Middle frontal gyrus (tissue), 1 donor: ENCODE results near the gene SBNO2.
"Not testable (repeated sequence)": the region's sequence is repeated elsewhere in the genome, so short reads cannot be mapped to it uniquely, and the experiment has no call there.

Experiments used
- DNase-seq: peaks from one replicate; pipeline ENCODE4 v3.0.0-alpha.2; 2015; ENCODE audit warnings: low spot score; ENCODE audit errors: extremely low spot score

Gene SBNO2

DNA sequence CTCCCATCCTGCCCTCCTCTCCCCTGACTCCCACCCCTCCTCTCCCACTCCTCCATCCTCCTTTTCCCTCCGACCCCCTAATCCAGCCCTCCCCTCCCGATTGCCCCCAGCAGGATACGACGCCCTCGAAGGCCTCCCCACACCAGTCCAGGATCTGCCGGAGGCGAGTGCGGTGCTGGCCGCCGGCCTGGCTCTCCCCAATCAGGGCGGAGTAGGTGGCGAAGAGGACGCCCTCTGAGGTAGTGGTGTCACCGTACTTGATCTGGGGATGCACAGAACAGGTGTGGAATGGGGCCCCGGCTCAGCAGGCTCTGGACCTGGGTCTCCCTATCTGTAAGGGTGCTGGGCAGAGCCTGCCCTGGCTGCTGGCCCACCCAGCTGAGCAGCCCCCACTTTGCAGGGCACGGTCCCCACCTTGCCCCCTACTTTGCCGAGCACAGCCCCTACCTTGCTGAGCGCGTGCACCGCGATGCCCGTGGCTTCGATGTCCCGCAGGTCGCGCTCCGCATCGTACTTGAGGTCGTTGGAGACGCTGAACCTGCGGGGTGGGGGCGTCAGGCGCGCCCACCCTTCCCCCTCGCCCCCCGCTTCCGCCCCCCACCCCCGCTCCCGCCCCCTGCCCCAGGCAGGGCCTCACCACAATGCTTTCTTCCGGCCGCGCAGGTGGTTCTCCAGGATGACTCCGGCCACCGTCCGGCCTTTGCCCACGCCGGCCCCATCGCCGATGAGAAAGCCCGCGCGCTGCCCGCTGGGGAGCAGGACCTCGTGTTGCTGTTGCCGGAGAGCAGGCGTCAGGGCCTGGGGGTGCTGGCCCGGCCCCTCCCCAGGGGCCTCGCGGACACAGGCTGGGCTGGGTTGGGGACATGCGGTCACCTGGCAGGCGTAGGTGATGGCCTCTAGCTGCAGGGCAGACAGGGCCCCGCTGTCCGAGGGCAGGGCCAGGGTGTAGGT, 51.8 kb downstream of the SBNO2 start:
- DNase-seq: no peak

- DNase-seq: no peak
Measured at GRCh38 chr19:1121395-1121794, 52.7 kb downstream of the SBNO2 start.

DNA sequence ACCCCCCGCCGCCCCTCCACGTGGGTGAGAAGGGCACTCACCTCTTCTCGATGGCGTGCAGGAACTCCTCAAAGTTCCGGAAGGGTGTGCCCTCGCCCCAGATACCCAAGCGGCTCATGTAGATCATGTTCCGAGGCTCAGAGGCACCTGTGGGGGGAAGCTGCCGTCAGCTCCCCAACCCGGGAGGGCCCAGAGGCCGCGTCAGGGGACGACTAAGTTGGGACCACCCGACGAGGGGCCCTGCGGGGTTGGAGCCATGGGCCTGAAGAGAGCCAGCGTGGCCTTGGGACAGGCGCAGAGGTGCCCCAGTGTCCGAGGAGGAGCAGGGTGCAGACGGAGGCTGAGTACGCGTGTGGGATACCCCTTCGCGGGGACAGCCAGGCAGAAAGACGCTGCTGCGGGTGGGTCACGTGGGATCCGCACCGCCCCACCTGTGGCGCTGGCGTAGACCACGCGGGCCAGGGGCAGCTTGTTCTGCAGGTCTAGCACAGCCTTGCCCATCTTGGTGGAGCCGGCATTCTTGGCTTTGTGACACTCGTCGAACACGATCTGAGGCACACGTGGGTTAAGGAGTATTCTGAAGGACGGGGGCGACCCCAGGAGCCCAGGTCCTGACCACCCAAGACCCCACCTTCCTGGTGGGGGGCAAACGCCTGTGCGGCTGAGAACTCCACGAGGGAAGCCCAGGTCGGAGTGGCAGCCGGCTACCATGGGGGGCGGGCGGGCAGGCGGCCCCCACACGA, 54.4 kb downstream of the SBNO2 start:
- DNase-seq: no peak

- no peak for DNase-seq
Measured at GRCh38 chr19:1118999-1119398, 55.1 kb downstream of the SBNO2 start.

- no peak for DNase-seq
Measured at GRCh38 chr19:1117654-1118053, 56.4 kb downstream of the SBNO2 start.

GRCh38 chr19:1116726-1117581, 57.1 kb downstream of the SBNO2 start:
- DNase-seq: no peak

- no peak for DNase-seq
Measured at GRCh38 chr19:1115646-1116420, 58.2 kb downstream of the SBNO2 start.

DNA sequence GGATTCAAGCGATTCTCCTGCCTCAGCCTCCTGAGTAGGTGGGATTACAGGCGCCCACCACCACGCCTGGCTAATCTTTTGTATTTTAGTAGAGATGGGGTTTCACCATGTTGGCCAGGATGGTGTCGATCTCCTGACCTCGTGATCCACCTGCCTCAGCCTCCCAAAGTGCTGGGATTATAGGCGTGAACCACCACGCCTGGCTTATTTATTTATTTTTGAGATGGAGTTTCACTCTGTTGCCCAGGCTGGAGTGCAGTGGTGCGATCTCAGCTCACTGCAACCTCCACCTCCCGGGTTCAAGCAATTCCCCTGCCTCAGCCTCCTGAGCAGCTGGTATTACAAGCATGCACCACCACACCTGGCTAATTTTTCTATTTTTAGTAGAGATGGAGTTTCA, 59.3 kb downstream of the SBNO2 start:
- not testable (repeated sequence) for DNase-seq

- no peak for DNase-seq
Measured at GRCh38 chr19:1113986-1114483, 60.0 kb downstream of the SBNO2 start.

DNA sequence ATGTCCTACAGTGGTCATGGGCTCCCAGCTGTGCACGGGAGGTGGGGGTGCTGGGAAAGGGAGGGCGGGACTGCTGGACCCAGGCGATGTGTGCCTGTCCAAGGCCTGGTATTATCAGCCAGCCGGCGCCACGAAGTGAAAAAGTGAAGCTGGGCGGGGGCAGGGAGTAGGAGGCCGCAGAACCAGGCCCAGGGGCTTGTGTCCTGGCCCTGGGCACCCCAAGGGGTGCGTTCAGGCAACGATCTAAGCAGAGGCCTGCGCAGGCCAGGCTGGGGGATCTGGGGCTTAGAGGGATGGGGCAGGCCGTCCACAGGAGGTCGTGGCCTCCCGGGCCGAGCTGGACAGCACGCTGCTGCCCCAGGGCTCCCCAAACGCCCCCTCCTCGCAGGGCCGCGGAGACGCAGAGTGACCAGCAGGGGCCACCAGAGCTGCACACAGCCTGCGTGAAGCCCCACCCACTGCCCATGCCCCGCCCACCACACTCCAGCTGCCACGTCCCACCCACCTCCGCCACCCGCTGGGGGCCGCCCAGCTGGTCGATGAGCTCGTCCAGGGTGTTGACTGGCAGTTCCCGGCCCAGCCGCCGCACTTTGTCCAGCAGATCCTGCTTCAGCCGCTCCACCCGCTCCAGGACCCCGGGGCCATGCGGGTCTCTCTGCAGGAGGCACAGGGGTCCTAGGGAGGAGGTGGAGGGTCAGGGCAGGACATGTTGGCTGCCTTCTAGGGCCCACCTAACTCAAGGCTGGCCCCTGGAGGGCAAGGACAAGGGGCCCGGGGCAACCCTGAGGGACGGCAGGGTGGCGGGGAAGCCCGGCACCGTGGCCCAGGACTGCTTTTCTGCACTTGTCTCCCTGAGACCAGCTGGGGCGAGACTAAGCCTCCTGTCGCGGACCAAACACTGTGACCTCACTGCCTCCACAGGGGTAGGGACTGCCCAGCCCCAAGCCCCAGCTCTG, 60.8 kb downstream of the SBNO2 start:
- peak; percentile 82 for DNase-seq

DNA sequence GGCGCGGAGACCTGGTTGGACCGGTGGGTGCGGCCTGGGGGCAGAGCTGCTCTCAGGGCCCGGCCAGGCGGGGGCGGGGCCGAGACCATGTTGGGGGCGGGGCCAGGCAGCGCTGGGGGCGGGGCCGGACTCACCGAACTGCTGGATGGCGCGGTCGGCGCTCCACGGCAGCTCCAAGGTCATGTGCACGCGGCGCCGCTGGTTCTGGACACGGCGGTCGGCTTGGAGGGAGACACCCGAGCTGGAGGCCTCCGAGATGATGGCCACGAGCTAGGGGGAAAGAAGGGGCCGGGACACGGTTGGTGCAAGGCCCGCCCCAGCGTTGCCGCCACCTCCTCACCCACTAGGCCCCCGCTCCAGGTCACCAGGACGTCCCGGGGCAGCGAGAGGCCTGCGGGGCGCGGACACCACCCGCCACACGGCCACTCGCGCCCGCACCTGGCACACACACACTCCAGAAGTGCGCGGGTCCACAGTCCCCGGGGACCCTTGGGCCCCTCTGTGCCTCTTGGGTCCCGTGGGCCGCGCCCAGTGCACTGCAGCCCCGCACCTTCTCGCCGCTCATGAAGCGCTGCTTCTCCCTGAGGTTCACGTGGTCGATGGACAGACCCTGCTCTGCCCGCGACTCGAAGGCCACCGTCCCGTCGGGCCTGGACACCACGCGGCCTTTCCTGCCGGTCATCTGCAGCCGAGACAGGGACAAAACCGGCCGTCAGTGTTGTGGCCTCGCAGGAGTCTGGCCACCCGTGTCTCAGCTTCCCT, 61.6 kb downstream of the SBNO2 start:
- DNase-seq: no peak

GRCh38 chr19:1111641-1112267, 62.3 kb downstream of the SBNO2 start:
- DNase-seq: no peak

DNA sequence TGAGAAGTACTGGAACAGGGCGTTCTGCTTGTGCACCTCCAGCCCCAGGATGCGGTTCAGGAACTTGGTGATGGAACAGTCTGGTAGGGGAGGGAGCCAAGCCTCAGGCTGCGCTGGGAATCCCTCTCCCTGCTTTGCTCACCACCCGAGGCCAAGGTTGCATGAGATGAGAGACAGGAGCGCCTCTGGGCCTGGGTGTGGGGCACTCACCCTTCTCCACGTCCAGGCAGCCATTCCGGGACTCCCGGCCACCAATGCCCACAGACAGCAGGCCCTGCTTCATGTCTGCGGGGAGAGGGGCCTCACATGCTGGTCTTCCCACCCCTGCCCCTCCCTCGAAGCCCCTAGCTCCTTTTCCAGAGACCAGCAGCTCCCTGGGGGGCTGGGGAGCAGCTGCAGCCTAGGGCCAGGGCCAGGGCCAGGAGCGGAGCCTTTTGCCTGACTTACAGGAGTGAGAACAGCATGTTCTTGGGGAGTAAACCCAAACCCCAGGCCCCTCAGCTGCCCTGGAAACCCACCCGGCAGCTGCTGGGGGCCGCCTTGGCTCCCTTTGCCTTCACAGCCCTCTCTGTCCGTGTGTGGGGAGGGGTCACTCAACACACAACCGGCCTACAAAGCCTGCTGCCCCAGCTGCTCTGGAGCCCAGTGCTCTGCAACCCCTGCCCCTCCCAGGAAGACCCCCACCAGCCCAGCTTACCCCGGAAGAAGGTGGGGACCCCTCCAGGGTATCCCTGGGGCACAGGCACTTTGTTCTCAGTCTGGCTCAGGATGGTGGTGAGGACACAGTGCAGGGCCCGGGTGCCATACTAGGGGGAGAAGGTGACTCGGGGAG, 63.0 kb downstream of the SBNO2 start:
- no peak for DNase-seq

DNA sequence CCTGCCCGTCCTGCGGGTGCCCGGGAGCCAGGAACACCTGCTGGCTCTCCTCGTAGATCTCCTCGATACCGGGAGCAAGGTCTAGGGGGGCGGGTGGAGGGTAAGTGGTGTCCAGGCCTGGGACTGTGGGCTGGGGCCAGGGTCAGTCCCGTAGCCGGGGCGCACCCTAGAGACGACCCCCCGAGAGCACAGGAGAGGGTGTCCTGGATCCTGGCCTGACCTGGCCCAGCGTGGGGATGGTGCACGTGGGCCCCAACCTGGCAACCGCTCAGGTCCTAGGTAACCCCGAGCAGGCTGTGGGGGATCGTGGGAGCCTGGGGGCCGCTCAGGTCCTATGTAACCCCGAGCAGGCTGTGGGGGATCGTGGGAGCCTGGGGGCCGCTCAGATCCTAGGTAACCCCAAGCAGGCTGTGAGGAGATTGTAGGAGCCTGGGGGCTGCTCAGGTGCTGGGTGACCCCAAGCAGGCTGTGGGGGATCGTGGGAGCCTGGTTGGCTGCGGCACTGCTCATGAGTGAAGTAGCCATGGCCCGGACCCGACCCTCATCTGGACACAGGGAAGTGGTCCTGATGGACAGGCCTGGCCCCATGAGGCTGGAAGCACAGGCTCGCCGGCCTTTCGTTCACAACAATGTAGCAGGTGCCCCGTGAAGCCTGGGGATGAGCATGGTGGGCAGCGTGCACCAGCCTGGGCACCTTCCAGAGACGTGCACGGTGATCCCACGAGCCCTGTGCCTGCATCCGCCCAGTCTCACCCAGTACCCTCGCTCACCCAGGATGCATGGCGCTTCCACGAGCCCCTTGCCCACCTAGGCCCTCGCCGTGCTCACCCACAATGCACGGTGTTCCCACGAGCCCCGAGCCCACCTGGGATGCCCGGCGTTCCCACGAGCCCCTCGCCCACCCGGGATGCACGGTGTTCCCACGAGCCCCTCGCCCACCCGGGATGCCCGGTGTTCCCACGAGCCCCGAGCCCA, 64.1 kb downstream of the SBNO2 start:
- DNase-seq: no peak

DNA sequence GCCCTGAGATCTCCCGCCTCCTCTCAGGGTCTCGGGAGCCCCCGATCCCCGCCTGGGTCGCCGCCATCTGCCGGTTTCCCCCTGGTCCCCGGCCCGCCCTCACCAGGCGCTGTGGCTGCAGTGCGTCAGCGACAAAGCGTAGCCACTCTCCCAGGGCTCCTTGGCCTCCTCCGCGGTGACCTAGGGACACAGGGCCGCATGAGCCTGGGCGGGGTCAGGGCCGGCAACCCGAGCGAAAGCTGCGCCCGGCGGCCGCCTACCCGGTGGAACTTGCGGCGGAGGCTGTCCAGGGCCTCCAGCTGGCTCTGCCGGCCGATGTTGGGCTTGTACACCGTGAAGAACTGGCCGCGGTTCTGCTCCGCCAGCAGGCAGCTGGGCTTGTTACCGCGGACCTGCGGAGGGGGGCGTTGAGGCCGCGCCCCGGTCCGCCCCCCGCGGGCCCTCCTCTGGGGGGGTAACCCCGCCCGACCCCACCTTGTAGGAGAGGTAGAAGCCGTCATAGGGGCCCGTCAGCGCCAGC, 65.0 kb downstream of the SBNO2 start:
- DNase-seq: no peak
